ENCODE data around the gene METRNL. TPM values are rescaled to one million over a fixed set of nuclear protein-coding genes. Genes with fewer than 3 reads are reported as not detected.

METRNL gene
- total and polyA plus RNA-seq, 4 donors: 0.67 to 9.0 (median 8.6) TPM

DNA sequence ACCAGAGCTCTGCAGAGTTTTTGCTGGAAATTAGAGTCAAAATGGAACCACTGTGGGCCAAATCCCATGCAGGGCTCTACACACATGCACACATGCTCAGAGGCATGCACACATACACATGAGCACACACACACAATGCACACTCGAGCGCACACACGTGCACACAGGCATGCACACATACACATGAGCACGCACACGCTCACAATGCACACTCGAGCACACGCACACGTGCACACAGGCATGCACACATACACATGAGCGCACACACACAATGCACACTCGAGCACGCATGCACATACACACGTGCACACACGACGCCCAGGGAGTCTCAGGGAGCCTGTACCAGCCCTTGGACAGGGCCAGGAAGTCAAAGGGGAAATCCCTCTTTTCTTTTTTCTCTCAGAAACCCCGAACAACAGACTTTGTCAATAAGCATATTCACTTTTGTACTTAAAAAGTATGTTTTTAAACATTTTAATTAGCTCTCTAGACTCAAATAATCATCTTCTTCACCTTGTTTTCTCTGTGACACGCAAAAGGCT lies 8.5 kb upstream of the METRNL start:
- H3K27ac ChIP-seq (ENCODE audit: low read depth in 1 of 2, low read length in 2 of 2): no peak overlapping the region
- no peak for TF ChIP-seq HNF4G (IDR thresholded peaks at IDR 0.05)
- TF ChIP-seq HNF4A (conservative IDR thresholded peaks at IDR 0.05): no peak
- no peak for TF ChIP-seq RAD21 (IDR thresholded peaks at IDR 0.05)
- TF ChIP-seq TAF1 (conservative IDR thresholded peaks at IDR 0.05): no peak
- no peak for TF ChIP-seq MAX (IDR thresholded peaks at IDR 0.05)
- no peak for TF ChIP-seq RXRA (IDR thresholded peaks at IDR 0.05)
- no peak for TF ChIP-seq FOXA1 (IDR thresholded peaks at IDR 0.05)
- no peak for DNase-seq (ENCODE audit: low spot score)
- H3K9ac ChIP-seq (ENCODE audit: low read depth in 1 of 2, low read length in 2 of 2): no peak overlapping the region
- H3K4me1 ChIP-seq (ENCODE audit: control insufficient read depth in 4 of 4, insufficient read depth in 4 of 4, low read length in 3 of 4): peaks cover 0 to 2% (median 0%) of the 10 kb centered on the region in 4 donors
- H3K27me3 ChIP-seq (ENCODE audit: control insufficient read depth in 4 of 4, insufficient read depth in 4 of 4, low read length in 3 of 4): no peaks in the 10 kb centered on the region
- no peaks in the 10 kb centered on the region for H3K36me3 ChIP-seq (ENCODE audit: control insufficient read depth in 4 of 4, insufficient read depth in 3 of 4, low read depth in 1 of 4, low read length in 3 of 4)
- no peaks in the 10 kb centered on the region for H3K9me3 ChIP-seq (ENCODE audit: control insufficient read depth in 4 of 4, low read length in 3 of 4)
- no peak overlapping the region for H3K4me3 ChIP-seq (ENCODE audit: low read depth in 1 of 3, low read length in 3 of 3)
- WGBS: 92% methylated on average over 16 of the region's 16 CpGs

DNA sequence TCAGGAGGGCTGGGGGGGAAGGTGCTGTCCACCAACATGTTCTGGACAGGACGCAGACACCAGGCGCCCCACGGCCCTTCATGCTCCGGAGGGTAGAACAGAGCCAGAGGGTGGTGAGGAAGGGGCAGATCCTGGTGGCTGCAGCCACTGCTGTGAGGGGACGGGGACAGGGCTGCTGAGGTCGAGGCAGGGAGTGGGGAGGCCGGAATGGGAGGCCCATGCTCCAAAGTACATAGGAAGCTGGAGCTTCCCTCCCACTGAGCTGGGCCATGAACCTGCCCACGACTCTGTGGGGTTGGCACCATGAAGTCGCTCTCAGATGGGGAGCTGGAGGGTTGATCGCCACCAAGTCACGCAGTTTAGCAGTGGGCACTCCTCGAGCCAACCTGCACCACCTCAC lies 8.0 kb upstream of the METRNL start:
- H3K36me3 ChIP-seq (ENCODE audit: control insufficient read depth in 4 of 4, insufficient read depth in 3 of 4, low read depth in 1 of 4, low read length in 3 of 4): no peaks in the 10 kb centered on the region
- TF ChIP-seq, protein P1, sequence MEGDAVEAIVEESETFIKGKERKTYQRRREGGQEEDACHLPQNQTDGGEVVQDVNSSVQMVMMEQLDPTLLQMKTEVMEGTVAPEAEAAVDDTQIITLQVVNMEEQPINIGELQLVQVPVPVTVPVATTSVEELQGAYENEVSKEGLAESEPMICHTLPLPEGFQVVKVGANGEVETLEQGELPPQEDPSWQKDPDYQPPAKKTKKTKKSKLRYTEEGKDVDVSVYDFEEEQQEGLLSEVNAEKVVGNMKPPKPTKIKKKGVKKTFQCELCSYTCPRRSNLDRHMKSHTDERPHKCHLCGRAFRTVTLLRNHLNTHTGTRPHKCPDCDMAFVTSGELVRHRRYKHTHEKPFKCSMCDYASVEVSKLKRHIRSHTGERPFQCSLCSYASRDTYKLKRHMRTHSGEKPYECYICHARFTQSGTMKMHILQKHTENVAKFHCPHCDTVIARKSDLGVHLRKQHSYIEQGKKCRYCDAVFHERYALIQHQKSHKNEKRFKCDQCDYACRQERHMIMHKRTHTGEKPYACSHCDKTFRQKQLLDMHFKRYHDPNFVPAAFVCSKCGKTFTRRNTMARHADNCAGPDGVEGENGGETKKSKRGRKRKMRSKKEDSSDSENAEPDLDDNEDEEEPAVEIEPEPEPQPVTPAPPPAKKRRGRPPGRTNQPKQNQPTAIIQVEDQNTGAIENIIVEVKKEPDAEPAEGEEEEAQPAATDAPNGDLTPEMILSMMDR (IDR thresholded peaks at IDR 0.05; ENCODE audit: low read depth, low read length, missing input control): no peak
- TF ChIP-seq JUND (IDR thresholded peaks at IDR 0.05): no peak
- TF ChIP-seq, protein P2, sequence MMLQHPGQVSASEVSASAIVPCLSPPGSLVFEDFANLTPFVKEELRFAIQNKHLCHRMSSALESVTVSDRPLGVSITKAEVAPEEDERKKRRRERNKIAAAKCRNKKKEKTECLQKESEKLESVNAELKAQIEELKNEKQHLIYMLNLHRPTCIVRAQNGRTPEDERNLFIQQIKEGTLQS (IDR thresholded peaks at IDR 0.05): no peak
- TF ChIP-seq MAX (IDR thresholded peaks at IDR 0.05): no peak
- no peak for TF ChIP-seq NR2F2 (IDR thresholded peaks at IDR 0.05)
- TF ChIP-seq FOXA2 (IDR thresholded peaks at IDR 0.05): no peak
- no peak for TF ChIP-seq YY1 (IDR thresholded peaks at IDR 0.05)
- no peak for TF ChIP-seq EGR1 (IDR thresholded peaks at IDR 0.05; ENCODE audit: low read depth in 2 of 2)
- no peak for TF ChIP-seq HNF4A (conservative IDR thresholded peaks at IDR 0.05)
- no peak for TF ChIP-seq TAF1 (conservative IDR thresholded peaks at IDR 0.05)
- TF ChIP-seq RXRA (IDR thresholded peaks at IDR 0.05): no peak
- no peak for TF ChIP-seq SP1 (IDR thresholded peaks at IDR 0.05)
- TF ChIP-seq RAD21 (IDR thresholded peaks at IDR 0.05): no peak
- 88% methylated on average over 12 of the region's 12 CpGs for WGBS
- peaks cover 0 to 2% (median 0%) of the 10 kb centered on the region in 4 donors for H3K4me1 ChIP-seq (ENCODE audit: control insufficient read depth in 4 of 4, insufficient read depth in 4 of 4, low read length in 3 of 4)
- H3K27me3 ChIP-seq (ENCODE audit: control insufficient read depth in 4 of 4, insufficient read depth in 4 of 4, low read length in 3 of 4): no peaks in the 10 kb centered on the region
- H3K9me3 ChIP-seq (ENCODE audit: control insufficient read depth in 4 of 4, low read length in 3 of 4): no peaks in the 10 kb centered on the region
- no peak overlapping the region for H3K4me3 ChIP-seq (ENCODE audit: low read depth in 1 of 3, low read length in 3 of 3)
- H3K9ac ChIP-seq (ENCODE audit: low read depth in 1 of 2, low read length in 2 of 2): no peak overlapping the region
- DNase-seq (ENCODE audit: low spot score): no peak
- H3K27ac ChIP-seq (ENCODE audit: low read depth in 1 of 2, low read length in 2 of 2): no peak overlapping the region

DNA sequence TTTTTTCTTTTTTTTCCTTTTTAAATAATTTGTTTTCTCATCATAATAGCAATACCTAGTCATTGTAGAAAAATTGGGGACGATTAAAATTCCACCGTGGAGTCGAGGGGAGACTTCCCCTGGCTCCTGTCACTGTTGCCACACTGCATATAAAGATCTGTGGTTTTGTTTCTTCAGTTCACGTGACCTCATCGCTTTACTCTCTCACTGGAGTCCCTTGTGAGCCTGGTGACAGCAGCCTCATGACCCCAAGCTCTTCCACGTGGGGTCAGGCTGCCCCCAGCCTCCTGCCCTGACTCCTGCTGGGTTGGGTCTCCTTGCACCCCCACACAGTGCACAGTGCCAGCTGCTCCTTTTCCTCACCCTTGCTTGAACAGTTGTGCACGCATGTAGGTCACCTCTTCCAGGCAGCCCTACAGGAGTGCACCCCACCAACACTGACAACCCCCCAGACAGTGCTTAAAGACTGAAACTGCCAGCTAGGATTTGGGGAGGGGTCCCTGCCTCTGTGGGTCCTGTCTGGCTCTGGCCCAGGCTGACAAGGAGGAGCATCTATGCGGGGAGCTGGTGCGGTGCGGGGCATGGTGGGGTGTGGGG lies 7.3 kb upstream of the METRNL start:
- no peaks in the 10 kb centered on the region for H3K27me3 ChIP-seq (ENCODE audit: control insufficient read depth in 4 of 4, insufficient read depth in 4 of 4, low read length in 3 of 4)
- peaks cover 0 to 2% (median 0%) of the 10 kb centered on the region in 4 donors for H3K4me1 ChIP-seq (ENCODE audit: control insufficient read depth in 4 of 4, insufficient read depth in 4 of 4, low read length in 3 of 4)
- no peak overlapping the region for H3K9ac ChIP-seq (ENCODE audit: low read depth in 1 of 2, low read length in 2 of 2)
- no peaks in the 10 kb centered on the region for H3K9me3 ChIP-seq (ENCODE audit: control insufficient read depth in 4 of 4, low read length in 3 of 4)
- WGBS: 75% methylated on average over 10 of the region's 10 CpGs
- no peak for DNase-seq (ENCODE audit: low spot score)
- no peak overlapping the region for H3K27ac ChIP-seq (ENCODE audit: low read depth in 1 of 2, low read length in 2 of 2)
- no peaks in the 10 kb centered on the region for H3K36me3 ChIP-seq (ENCODE audit: control insufficient read depth in 4 of 4, insufficient read depth in 3 of 4, low read depth in 1 of 4, low read length in 3 of 4)
- no peak overlapping the region for H3K4me3 ChIP-seq (ENCODE audit: low read depth in 1 of 3, low read length in 3 of 3)
- TF ChIP-seq, protein P3, sequence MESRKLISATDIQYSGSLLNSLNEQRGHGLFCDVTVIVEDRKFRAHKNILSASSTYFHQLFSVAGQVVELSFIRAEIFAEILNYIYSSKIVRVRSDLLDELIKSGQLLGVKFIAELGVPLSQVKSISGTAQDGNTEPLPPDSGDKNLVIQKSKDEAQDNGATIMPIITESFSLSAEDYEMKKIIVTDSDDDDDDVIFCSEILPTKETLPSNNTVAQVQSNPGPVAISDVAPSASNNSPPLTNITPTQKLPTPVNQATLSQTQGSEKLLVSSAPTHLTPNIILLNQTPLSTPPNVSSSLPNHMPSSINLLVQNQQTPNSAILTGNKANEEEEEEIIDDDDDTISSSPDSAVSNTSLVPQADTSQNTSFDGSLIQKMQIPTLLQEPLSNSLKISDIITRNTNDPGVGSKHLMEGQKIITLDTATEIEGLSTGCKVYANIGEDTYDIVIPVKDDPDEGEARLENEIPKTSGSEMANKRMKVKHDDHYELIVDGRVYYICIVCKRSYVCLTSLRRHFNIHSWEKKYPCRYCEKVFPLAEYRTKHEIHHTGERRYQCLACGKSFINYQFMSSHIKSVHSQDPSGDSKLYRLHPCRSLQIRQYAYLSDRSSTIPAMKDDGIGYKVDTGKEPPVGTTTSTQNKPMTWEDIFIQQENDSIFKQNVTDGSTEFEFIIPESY (IDR thresholded peaks at IDR 0.05): no peak
- no peak for TF ChIP-seq SP1 (IDR thresholded peaks at IDR 0.05)
- no peak for TF ChIP-seq GABPA (IDR thresholded peaks at IDR 0.05 in 1 of 2, conservative IDR thresholded peaks at IDR 0.05 in 1 of 2)
- no peak for TF ChIP-seq RXRA (IDR thresholded peaks at IDR 0.05)
- TF ChIP-seq, protein P2 (IDR thresholded peaks at IDR 0.05): no peak
- no peak for TF ChIP-seq HNF4G (IDR thresholded peaks at IDR 0.05)
- no peak for TF ChIP-seq RAD21 (IDR thresholded peaks at IDR 0.05)
- TF ChIP-seq EGR1 (IDR thresholded peaks at IDR 0.05; ENCODE audit: low read depth in 2 of 2): no peak
- TF ChIP-seq YY1 (IDR thresholded peaks at IDR 0.05): no peak
- TF ChIP-seq FOXA1 (IDR thresholded peaks at IDR 0.05): no peak
- TF ChIP-seq, protein P1 (IDR thresholded peaks at IDR 0.05; ENCODE audit: low read depth, low read length, missing input control): no peak
